Measurements from ENCODE around the gene SRSF9. TPM values are rescaled to one million over a fixed set of nuclear protein-coding genes. Genes with fewer than 3 reads are reported as not detected.
A peak's percentile ranks its signal among the peaks of the same experiment; 100 is the strongest.
"Not testable (repeated sequence)": the region's sequence is repeated elsewhere in the genome, so short reads cannot be mapped to it uniquely, and the experiment has no call there.

The SRSF9 gene
- total RNA-seq, 2 experiments from 2014 or later, result 195 to 240 TPM

DNA sequence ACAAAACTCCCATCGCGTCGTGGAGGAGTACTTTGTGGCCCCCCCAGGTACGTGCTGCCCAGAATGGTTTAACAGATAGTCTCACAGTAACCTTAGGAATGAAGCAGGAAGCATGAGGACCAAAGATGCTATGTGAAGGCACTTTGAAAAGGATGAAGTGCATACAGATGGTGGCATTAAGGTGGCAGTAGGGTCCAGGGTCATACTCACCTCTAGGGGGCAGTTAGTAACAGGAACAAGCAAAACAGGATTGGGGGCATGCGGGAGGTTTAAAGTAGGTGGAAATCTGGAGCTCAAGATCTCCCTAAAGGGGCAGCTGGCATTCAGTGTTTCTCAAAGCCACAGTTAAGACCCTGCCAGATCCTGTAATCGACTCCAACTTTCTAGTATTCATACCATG lies 12.4 kb downstream of the SRSF9 start:
- Mint-ChIP-seq H3K27me3 (no peaks in the 10 kb centered on the region), H3K4me1 (peaks cover 4% of the 10 kb centered on the region), H3K36me3 (peaks cover 46% of the 10 kb centered on the region), H3K9me3 (ENCODE audit: low read depth) (no peaks in the 10 kb centered on the region), H3K27ac (no peak overlapping the region), H3K4me3 (no peak overlapping the region)
- no peak for DNase-seq
- no peak for ATAC-seq
- CTCF ChIA-PET, result interaction anchor here (0.7 to 6.5 kb wide), 4 partner anchors 9 to 217 kb away, joined by 4 to 37 read pairs (median 15); partner anchors contain the start of gene SRSF9

DNA sequence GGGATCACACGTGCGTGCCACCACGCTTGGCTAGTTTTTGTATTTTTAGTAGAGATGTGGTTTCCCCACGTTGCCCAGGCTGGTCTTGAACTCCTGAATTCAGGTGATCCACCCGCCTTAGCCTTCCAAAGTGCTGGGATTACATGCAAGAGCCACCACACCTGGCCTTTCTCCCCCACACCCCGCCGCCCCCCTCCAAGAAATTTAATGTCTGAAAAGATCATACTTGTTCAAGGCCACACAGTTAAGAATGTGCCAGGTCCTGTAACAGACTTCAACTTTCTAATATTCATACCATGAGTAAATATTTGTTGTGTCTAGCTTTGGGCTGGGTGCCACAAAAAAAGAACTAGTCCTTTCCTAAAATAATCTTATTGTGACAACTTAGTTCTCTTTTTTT lies 14.2 kb downstream of the SRSF9 start:
- Mint-ChIP-seq H3K36me3 (peaks cover 37% of the 10 kb centered on the region), H3K4me3 (no peak overlapping the region), H3K4me1 (peaks cover 5% of the 10 kb centered on the region), H3K27ac (no peak overlapping the region), H3K27me3 (no peaks in the 10 kb centered on the region), H3K9me3 (ENCODE audit: low read depth) (no peaks in the 10 kb centered on the region)
- DNase-seq, result no peak
- ATAC-seq, result no peak
- CTCF ChIA-PET, result interaction anchor here (0.7 to 6.5 kb wide), 5 partner anchors 11 to 1004 kb away, joined by 3 to 37 read pairs (median 6); partner anchors contain the start of gene SRSF9

- ATAC-seq, result peak; percentile 90
- CTCF ChIA-PET, result interaction anchor here (1.5 to 6.5 kb wide), 4 partner anchors 9 to 21 kb away, joined by 4 to 37 read pairs (median 6); partner anchors contain the start of gene SRSF9
- Mint-ChIP-seq H3K27me3 (no peaks in the 10 kb centered on the region), H3K9me3 (ENCODE audit: low read depth) (no peaks in the 10 kb centered on the region), H3K27ac (peak overlapping the region; percentile 15), H3K4me1 (peaks cover 8% of the 10 kb centered on the region), H3K36me3 (peaks cover 29% of the 10 kb centered on the region), H3K4me3 (no peak overlapping the region)
- DNase-seq, result peak; percentile 48
Observed at GRCh38 chr12:120453977-120454376, 15.6 kb downstream of the SRSF9 start.

GRCh38 chr12:120453060-120453750 lies 16.3 kb downstream of the SRSF9 start:
- Mint-ChIP-seq H3K27ac (no peak overlapping the region), H3K36me3 (peaks cover 24% of the 10 kb centered on the region), H3K9me3 (ENCODE audit: low read depth) (no peaks in the 10 kb centered on the region), H3K4me1 (peaks cover 9% of the 10 kb centered on the region), H3K4me3 (no peak overlapping the region), H3K27me3 (no peaks in the 10 kb centered on the region)
- ATAC-seq, result no peak
- CTCF ChIA-PET, result interaction anchor here (0.9 to 6.5 kb wide), 7 partner anchors 9 to 22 kb away, joined by 4 to 37 read pairs (median 6); partner anchors contain the start of genes COX6A1 and SRSF9
- DNase-seq, result no peak

- not testable (repeated sequence) for DNase-seq; H3K27me3 Mint-ChIP-seq; H3K27ac Mint-ChIP-seq; ATAC-seq; H3K4me3 Mint-ChIP-seq; H3K9me3 Mint-ChIP-seq (ENCODE audit: low read depth)
- CTCF ChIA-PET, result interaction anchor here (1.0 to 6.5 kb wide), 7 partner anchors 10 to 173 kb away, joined by 4 to 37 read pairs (median 4); partner anchors contain the start of gene SRSF9
- H3K36me3 Mint-ChIP-seq, result peaks cover 26% of the 10 kb centered on the region
- H3K4me1 Mint-ChIP-seq, result peaks cover 16% of the 10 kb centered on the region
Observed at GRCh38 chr12:120452524-120452923, 17.0 kb downstream of the SRSF9 start.

DNA sequence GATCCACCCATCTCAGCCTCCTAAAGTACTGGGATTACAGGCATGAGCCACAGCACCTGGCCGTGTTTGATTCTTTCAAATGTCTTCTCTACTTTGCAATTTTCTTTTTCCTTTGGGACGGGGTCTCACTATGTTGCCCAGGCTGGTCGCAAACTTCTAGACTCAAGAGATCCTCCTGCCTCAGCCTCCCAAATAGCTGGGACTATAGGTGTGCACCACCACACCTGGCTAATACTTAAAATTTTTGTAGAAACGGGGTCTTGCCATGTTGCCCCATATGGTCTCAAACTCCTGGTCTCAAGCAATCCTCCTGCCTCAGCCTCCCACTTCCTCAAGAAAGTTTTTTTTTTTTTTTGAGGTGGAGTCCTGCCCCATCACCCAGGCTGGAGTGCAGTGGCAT lies 21.6 kb downstream of the SRSF9 start:
- no peak for DNase-seq
- Mint-ChIP-seq H3K4me1 (peaks cover 40% of the 10 kb centered on the region), H3K9me3 (ENCODE audit: low read depth) (no peaks in the 10 kb centered on the region), H3K36me3 (peaks cover 23% of the 10 kb centered on the region), H3K4me3 (peak overlapping the region; percentile 99), H3K27ac (peak overlapping the region; percentile 90), H3K27me3 (no peaks in the 10 kb centered on the region)
- ATAC-seq, result no peak
- CTCF ChIA-PET, result interaction anchor here (1.2 to 1.5 kb wide), 4 partner anchors 10 to 134 kb away, joined by 3 to 6 read pairs (median 4); partner anchors contain the start of gene POP5

- not testable (repeated sequence) for ATAC-seq
- peaks cover 43% of the 10 kb centered on the region for H3K4me1 Mint-ChIP-seq
Observed at GRCh38 chr12:120446844-120447178, 22.7 kb downstream of the SRSF9 start.

GRCh38 chr12:120445911-120446843 lies 23.4 kb downstream of the SRSF9 start, which contains the start of the genes GATC and TRIAP1:
TSS of gene GATC (plus strand) at chr12:120446444. CDS start at chr12:120446481, 37 bp downstream.
TSS of gene TRIAP1 (minus strand) at chr12:120446384. CDS start at chr12:120446372, 12 bp downstream.
- peak; percentile 96 for ATAC-seq
- Mint-ChIP-seq H3K9me3 (ENCODE audit: low read depth) (no peaks in the 10 kb centered on the region), H3K4me3 (peak within 1 kb of the TSS; percentile 99), H3K36me3 (peaks cover 27% of the 10 kb centered on the region), H3K27me3 (no peaks in the 10 kb centered on the region), H3K4me1 (peaks cover 47% of the 10 kb centered on the region), H3K27ac (peak within 1 kb of the TSS; percentile 90)
- DNase-seq, result peak; percentile 93
- CTCF ChIA-PET, result interaction anchor here (0.7 to 1.4 kb wide), 6 partner anchors 9 to 203 kb away, joined by 3 to 5 read pairs (median 3); partner anchors contain the start of gene DYNLL1

More at GRCh38 chr12:120446844-120447178, 22.7 kb downstream of the SRSF9 start:
- H3K27ac Mint-ChIP-seq, result peak overlapping the region; percentile 90
- not testable (repeated sequence) for H3K27me3 Mint-ChIP-seq; H3K9me3 Mint-ChIP-seq (ENCODE audit: low read depth); DNase-seq
- CTCF ChIA-PET, result interaction anchor here (1.1 to 1.4 kb wide), 5 partner anchors 10 to 49 kb away, joined by 3 to 5 read pairs (median 3); partner anchors contain the start of gene DYNLL1
- peaks cover 23% of the 10 kb centered on the region for H3K36me3 Mint-ChIP-seq
- peak overlapping the region; percentile 99 for H3K4me3 Mint-ChIP-seq

DNA sequence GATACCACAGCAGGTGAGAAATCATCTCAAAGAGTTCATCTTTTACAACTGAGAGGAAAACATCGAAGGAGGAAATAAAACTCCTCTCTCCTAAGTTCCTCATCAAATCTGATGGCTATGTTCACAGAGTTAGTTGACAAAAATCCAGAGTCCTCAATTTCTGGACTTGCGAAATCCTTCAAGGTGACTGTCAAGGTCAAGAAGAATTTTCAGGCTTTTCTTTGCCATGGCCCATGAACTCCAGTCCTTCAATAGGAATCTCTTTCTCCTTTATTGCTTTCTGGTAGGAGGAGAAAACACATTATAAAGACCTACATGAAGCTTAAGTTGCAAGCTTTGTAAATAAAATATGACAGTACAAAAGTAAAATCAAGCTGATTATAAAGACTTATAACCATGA lies 24.9 kb downstream of the SRSF9 start:
- ATAC-seq (no peak), DNase-seq (no peak)
- H3K4me3 Mint-ChIP-seq, result peak overlapping the region; percentile 99
- CTCF ChIA-PET, result interaction anchor here (0.6 to 3.6 kb wide), 5 partner anchors 9 to 51 kb away, joined by 3 to 30 read pairs (median 7); partner anchors contain the start of genes DYNLL1 and SRSF9
- no peaks in the 10 kb centered on the region for H3K27me3 Mint-ChIP-seq
- H3K27ac Mint-ChIP-seq, result peak overlapping the region; percentile 90
- H3K9me3 Mint-ChIP-seq (ENCODE audit: low read depth), result no peaks in the 10 kb centered on the region
- H3K36me3 Mint-ChIP-seq, result peaks cover 37% of the 10 kb centered on the region
- peaks cover 57% of the 10 kb centered on the region for H3K4me1 Mint-ChIP-seq

GRCh38 chr12:120439646-120440247 lies 29.8 kb downstream of the SRSF9 start:
- Mint-ChIP-seq H3K36me3 (peaks cover 25% of the 10 kb centered on the region), H3K9me3 (ENCODE audit: low read depth) (no peaks in the 10 kb centered on the region), H3K27ac (peak overlapping the region; percentile 62), H3K4me3 (peak overlapping the region; percentile 41), H3K4me1 (peaks cover 48% of the 10 kb centered on the region), H3K27me3 (no peaks in the 10 kb centered on the region)
- CTCF ChIA-PET, result interaction anchor here (0.8 to 3.9 kb wide), 15 partner anchors 9 to 147 kb away, joined by 3 to 23 read pairs (median 4); partner anchors contain the start of genes DYNLL1, PLA2G1B, POP5 and RNU4-1
- DNase-seq (peak; percentile 88), ATAC-seq (peak; percentile 37)

GRCh38 chr12:120438495-120439198 lies 30.9 kb downstream of the SRSF9 start:
- H3K27me3 Mint-ChIP-seq, result no peaks in the 10 kb centered on the region
- H3K9me3 Mint-ChIP-seq (ENCODE audit: low read depth), result no peaks in the 10 kb centered on the region
- H3K4me1 Mint-ChIP-seq, result peaks cover 38% of the 10 kb centered on the region
- H3K36me3 Mint-ChIP-seq, result peaks cover 20% of the 10 kb centered on the region
- peak overlapping the region; percentile 86 for H3K4me3 Mint-ChIP-seq
- CTCF ChIA-PET, result interaction anchor here (0.6 to 3.9 kb wide), 17 partner anchors 14 to 248 kb away, joined by 3 to 23 read pairs (median 4); partner anchors contain the start of genes DYNLL1, MLEC, POP5 and RPLP0
- peak overlapping the region; percentile 95 for H3K27ac Mint-ChIP-seq
- DNase-seq (no peak), ATAC-seq (no peak)

Measured in activated CD8-positive, alpha-beta memory T cell treated with anti-CD3 and anti-CD28 coated beads, Interleukin-2, amount 10 ng/mL, durations not matched to agents 7 days and 5 days (primary cell).